GM19240 (cell line): ENCODE results near the gene NTPCR.
"Not testable (repeated sequence)": the region's sequence is repeated elsewhere in the genome, so short reads cannot be mapped to it uniquely, and the experiment has no call there.

Experiments used
- DNase-seq: peaks from one replicate; pipeline ENCODE4 v3.0.0; 2011; ENCODE audit warnings: low spot score; ENCODE audit not compliant: insufficient read length

Gene NTPCR

DNA sequence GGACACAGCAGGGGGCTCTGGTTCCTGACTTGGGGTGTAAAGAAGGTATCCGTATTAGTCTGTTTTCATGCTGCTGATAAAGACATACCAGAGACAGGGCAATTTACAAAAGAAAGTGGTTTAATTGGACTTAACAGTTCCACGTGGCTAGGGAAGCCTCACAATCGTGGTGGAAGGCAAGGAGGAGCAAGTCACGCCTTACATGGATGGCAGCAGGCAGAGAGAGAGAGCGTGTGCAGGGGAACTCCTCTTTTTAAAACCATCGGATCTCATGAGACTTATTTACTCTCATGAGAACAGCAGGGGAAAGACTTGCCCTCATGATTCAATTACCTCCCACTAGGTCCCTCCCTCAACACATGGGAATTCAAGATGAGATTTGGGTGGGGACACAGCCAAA, 23.2 kb upstream of the NTPCR start:
- not testable (repeated sequence) for DNase-seq

DNA sequence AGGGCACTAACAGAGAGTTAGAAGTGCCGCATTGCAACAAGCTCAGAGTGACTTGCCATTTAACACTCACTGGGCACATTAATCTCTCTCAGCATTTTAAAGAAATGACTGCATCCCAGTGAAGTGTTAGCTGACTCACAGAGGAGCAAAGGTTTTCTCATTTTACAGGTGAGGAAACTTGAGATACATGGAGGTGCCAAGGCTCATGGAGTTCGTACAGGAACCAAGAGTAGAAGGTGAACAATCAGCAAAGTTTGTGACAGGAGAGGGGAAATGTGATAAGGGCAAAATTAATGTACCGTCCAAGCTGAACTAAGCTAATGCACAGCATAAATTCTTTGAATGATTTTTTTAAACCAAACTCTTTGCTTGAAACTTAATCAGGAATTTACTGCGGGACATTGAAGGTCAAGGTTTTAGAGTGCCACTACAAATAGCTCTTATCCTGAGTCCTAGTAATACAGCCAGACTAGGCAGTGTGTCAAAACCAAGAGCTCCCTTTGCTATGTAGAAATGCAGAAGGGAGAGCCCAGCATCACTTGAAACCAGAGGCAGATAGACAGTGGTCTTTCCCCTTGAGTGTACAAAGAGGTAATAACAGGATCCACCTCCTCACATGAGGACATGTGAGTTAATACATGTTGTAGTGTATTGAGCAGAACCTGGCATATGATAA, 22.4 kb upstream of the NTPCR start:
- DNase-seq, result no peak

- DNase-seq, result no peak
These were observed 17.7 kb upstream of the NTPCR start for GRCh38 chr1:232932486-232933425.

- no peak for DNase-seq
These were observed 13.5 kb upstream of the NTPCR start for GRCh38 chr1:232936941-232937340.

GRCh38 chr1:232937741-232938375, 12.6 kb upstream of the NTPCR start:
- no peak for DNase-seq

DNA sequence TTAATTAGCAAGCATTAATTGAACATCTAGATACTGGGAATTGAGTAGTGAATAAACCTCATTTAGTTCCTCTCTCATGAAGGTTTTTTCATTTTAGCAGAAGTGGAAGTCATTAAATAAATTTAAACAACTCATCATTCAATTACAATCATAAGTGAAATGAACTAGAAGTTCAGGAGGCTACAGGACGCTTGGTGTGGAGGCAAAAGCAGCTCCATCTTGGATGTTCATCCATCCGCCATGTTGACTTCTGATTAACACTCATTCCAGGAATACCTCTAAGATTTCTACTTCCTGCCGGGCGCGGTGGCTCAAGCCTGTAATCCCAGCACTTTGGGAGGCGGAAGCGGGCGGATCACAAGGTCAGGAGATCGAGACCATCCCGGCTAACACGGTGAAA, 11.5 kb upstream of the NTPCR start:
- DNase-seq, result no peak

DNA sequence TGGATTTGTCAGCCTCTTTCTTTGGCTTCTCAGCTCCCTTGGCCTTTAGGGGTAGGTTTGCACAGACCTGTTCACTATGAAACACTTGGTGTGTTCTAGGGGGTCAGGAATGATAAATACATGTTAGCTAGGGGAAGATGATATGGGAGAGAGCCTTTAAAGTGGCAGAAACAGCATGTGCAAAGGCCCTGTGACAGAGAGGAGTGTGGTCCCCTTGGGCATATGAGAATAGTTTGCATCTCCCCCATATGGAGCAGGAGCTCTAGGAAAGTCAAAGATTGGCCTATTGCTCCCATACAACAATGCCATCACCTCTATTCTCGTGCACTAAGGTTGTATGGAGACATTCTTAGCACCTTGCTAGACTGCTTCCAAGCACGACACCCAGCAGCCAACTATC, 10.7 kb upstream of the NTPCR start:
- no peak for DNase-seq

GRCh38 chr1:232940262-232940661, 10.1 kb upstream of the NTPCR start:
- no peak for DNase-seq

GRCh38 chr1:232942413-232943294, 7.8 kb upstream of the NTPCR start:
- no peak for DNase-seq

DNA sequence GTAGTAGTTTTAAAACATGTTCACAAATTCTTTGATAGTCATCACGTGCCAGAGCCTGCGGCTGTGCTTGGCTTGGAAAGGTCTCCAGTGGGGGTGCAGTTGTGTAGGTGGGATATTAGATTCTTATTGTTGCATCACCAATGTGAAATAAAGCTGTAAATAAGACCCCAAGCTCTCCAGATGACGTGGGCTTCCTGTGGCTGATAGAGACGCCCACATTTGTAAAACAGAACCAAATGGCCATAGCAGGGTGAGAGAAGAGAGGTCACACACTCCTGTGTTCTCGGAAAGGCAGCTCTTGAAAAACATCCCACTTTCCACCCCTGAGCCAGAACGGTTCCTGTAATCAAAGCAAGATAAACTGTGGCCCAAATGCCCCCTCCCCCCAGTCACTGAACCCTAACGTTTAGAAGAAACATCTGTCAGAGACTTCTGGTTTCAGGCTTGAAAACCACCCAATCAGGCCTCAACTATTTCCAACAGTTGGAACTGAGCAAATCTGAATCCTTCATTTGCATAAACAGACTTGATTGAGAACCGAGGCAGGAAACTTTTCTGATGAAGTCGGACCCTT, 6.6 kb upstream of the NTPCR start:
- DNase-seq, result no peak

DNA sequence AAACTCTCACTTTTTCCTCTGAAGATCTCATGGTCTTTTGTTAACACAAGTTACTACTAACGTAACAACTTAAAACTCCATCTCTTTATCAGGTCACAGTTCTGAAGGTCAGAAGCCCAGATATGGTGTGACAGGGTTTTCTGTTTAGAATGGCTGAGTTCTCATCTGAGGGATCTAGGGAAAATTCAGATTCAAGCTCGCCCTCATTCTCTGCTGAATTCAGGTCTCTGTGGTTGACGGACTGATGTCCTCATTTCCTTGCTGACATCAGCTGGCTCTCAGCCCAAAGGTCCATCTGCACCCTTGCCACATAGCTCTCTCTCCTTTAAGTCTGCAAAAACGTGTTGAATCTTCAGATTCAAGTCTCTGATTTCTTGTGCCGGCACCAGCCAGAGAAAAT, 6.1 kb upstream of the NTPCR start:
- DNase-seq, result no peak

- DNase-seq, result no peak
These were observed 695 bp upstream of the NTPCR start for GRCh38 chr1:232949636-232950196.

GRCh38 chr1:232951180-232951579, 769 bp downstream of the NTPCR start:
- DNase-seq, result no peak

GRCh38 chr1:232951605-232952004, 1.2 kb downstream of the NTPCR start:
- no peak for DNase-seq

GRCh38 chr1:232952514-232953499, 2.4 kb downstream of the NTPCR start:
- no peak for DNase-seq

DNA sequence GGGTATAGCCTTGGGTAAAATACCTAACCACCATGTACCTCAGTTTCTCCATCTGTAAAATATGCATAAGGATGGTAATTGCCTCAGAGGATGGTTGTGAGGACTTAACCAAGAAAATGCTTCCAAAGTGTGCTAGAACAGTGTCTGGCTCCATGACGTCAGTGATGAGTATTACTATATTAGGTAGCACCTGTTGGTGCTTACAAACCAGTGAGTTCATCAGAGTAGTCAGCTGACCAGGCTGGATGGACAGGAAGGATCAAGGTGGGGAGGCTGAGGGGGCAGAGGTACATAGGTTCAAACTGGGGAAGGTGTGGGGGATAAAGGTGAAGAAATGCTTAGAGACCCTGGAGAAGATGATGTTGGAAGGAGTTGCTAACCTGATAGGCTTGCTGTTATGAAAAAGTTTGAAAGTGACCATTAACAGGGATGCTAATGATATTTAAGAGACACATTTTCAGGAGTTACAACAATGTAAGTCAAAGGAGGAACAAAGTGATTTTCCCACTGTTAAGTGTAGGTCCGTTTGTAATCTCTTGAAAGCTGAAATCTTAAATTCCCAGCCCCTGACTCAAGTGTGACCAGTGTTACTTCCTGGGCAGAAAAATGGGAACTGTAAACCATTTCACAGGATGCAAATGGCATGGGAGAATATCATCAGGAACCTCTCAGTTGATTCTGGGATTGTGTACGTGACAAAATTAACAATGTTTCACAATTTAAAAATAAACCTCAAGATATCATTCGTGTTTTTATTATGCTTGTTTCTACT, 4.4 kb downstream of the NTPCR start:
- no peak for DNase-seq

DNA sequence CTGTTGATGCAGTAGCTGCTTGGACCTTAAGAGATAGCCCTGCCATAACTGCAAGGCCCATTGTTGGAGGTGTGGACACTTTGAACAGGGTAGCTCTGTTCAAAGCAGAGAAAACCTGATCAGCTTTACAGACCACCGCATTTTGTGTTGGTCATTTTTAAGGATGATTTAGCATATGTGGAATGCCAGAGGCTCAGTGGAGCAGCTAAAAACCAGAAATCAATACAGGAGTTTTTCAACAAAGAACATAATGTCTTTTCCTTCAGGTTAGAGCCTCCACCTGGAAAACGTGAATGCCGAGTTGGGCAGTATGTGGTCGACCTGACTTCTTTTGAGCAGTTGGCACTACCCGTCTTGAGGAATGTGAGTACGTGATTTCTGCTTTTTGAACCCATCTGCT, 5.7 kb downstream of the NTPCR start:
- no peak for DNase-seq

DNA sequence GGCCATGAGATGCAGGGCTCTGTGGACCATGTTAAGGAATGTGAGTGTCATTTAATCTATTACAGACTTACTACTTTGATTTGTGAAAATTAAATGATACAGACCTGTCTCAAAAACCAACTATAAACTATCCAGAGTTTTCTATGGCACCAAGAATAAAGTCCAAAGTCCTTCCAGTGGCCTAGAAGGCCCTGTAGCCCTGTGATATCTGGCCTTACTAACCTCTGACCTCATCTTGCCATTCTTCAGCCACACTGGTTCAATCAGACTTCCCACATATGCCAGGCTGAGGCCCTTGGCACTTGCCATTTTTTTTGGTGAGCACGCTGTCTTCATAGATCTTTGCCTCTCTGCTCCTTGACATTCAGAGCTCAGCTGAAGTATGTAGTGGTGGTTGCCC, 7.7 kb downstream of the NTPCR start:
- DNase-seq, result no peak
